ENCODE data around the gene SOWAHD. TPM values are rescaled to one million over a fixed set of nuclear protein-coding genes. Genes with fewer than 3 reads are reported as not detected.
A peak's percentile ranks its signal among the peaks of the same experiment; 100 is the strongest.

The SOWAHD gene
- total RNA-seq, 1 experiment from 2014 or later = 0.98 TPM

GRCh38 chrX:119775517-119776238 is 17.3 kb downstream of the SOWAHD start:
- Histone ChIP-seq H3K4me2 (ENCODE audit: insufficient read depth, insufficient read length, low read length) (no peak overlapping the region), H3K4me1 (ENCODE audit: insufficient read depth, low read length) (no peaks in the 10 kb centered on the region), H3K18ac (ENCODE audit: insufficient read length, low read depth, low read length) (no peak overlapping the region), H4K91ac (ENCODE audit: insufficient read length, low read depth, low read length) (no peak overlapping the region), H4K5ac (ENCODE audit: insufficient read length, low read depth, low read length) (no peak overlapping the region), H3K79me1 (ENCODE audit: insufficient read depth, low read depth, low read length, poor library complexity, severe bottlenecking) (no peaks in the 10 kb centered on the region), H4K8ac (replicated peaks; ENCODE audit: insufficient read length, low read depth, low read length) (no peak overlapping the region), H4K20me1 (ENCODE audit: control insufficient read depth, insufficient read depth, insufficient read length) (no peaks in the 10 kb centered on the region), H3K14ac (ENCODE audit: insufficient read depth, low read length) (no peak overlapping the region), H2BK20ac (ENCODE audit: low read depth, low read length, poor library complexity, severe bottlenecking) (no peak overlapping the region), H3K27me3 (ENCODE audit: insufficient read depth, low read length) (no peaks in the 10 kb centered on the region), H2BK5ac (ENCODE audit: insufficient read length, low read length) (no peak overlapping the region), H3K23ac (ENCODE audit: insufficient read length, low read depth, low read length) (no peak overlapping the region), H2BK15ac (ENCODE audit: low read depth, low read length) (no peak overlapping the region), H3K4ac (ENCODE audit: low read depth, low read length) (no peak overlapping the region), H3K27ac (ENCODE audit: insufficient read length, low read depth, low read length) (no peak overlapping the region), H2BK12ac (ENCODE audit: insufficient read length, low read depth, low read length) (no peak overlapping the region), H2AFZ (ENCODE audit: low read length) (no peak overlapping the region), H3K79me2 (ENCODE audit: insufficient read depth, low read length) (no peaks in the 10 kb centered on the region), H3K23me2 (ENCODE audit: insufficient read length, low read depth, low read length, poor library complexity, severe bottlenecking) (no peaks in the 10 kb centered on the region), H3K56ac (ENCODE audit: insufficient read length, low read depth, low read length) (no peak overlapping the region), H2BK120ac (ENCODE audit: low read depth, low read length, poor library complexity, severe bottlenecking) (no peak overlapping the region), H2AK5ac (ENCODE audit: insufficient read length, low read length) (no peak overlapping the region), H3T11ph (ENCODE audit: low read length) (no peak overlapping the region), H3K9ac (ENCODE audit: extremely low read depth, insufficient read length, low read length) (no peak overlapping the region), H3K9me3 (ENCODE audit: control insufficient read depth, low read depth, low read length) (peaks cover 11% of the 10 kb centered on the region)
- Mint-ChIP-seq H3K27ac (peak overlapping the region in 1 of 3 experiments; percentile 39; a peak in 2 of 7 replicates), H3K4me1 (no peaks in the 10 kb centered on the region), H3K4me3 (no peak overlapping the region), H3K27me3 (ENCODE audit: low read depth) (peaks cover 2% of the 10 kb centered on the region), H3K36me3 (ENCODE audit: insufficient read depth in 1 of 3, low read depth in 3 of 3) (peaks cover 6 to 16% (median 8%) of the 10 kb centered on the region in 3 experiments; a peak in 6 of 7 replicates), H3K9me3 (peaks cover 48 to 64% of the 10 kb centered on the region in 2 experiments)
- TF ChIP-seq CTCF (conservative IDR thresholded peaks at IDR 0.05) = no peak
- no CpG with 5 or more reads among the region's 15 CpGs for WGBS (ENCODE audit: extremely low coverage, insufficient read length, low lambda C conversion rate)
- DNase-seq = no peak
